ENCODE results near the gene KCNMB3.
"Not testable (repeated sequence)": the region's sequence is repeated elsewhere in the genome, so short reads cannot be mapped to it uniquely, and the experiment has no call there.

Gene KCNMB3

DNA sequence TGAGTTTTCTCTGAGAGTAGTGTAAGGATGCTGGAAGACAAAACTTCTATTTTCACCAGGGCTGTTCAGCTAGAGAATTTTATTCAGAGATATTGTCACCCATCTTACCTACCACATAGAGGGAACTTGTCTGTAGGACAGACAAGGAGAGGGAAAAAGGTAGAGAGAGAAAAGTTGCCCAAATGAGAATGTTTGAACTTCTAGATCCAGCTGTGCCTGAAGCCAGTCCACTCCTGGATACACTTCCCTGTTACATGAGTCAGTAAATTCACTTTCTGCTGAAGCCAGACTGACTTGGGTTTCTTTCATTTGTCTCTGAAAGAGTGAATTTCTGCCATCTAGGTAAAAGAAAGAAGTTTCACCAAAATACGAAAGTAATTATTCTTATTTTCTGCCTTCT is 27.2 kb upstream of the KCNMB3 start:
- Histone ChIP-seq H3K4me1 (ENCODE audit: control insufficient read depth, low read depth, low read length) (peaks cover 3% of the 10 kb centered on the region), H3K36me3 (ENCODE audit: control insufficient read depth, low read depth, low read length) (no peaks in the 10 kb centered on the region), H3K9me3 (ENCODE audit: control insufficient read depth, low read depth, low read length) (no peaks in the 10 kb centered on the region), H3K27me3 (ENCODE audit: control insufficient read depth, insufficient read depth, low read length) (no peaks in the 10 kb centered on the region), H3K4me3 (ENCODE audit: low read length) (no peak overlapping the region), H3K9ac (ENCODE audit: low read length) (no peak overlapping the region), H3K27ac (ENCODE audit: low read length) (no peak overlapping the region)

DNA sequence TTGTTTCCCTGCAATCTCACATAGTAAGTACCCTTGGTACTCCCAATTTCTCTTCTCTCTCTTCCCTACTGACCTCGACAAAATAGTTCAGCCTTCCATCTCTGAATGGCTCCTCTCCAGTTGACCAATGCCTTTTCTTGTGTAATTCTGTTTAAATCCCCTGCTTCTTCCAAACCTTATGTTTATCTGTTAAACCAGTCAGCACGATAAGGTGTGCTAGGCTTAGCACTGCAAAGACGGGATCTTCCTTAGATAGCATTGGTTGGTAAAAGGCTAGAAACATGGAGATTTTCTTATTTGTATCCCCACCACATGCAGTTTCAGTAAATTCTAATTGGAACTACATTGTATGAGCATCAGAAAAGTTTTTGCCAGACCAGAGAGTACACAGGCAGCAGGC is 25.8 kb upstream of the KCNMB3 start:
- H3K27ac ChIP-seq (ENCODE audit: low read length) = no peak overlapping the region
- H3K9me3 ChIP-seq (ENCODE audit: control insufficient read depth, low read depth, low read length) = no peaks in the 10 kb centered on the region

DNA sequence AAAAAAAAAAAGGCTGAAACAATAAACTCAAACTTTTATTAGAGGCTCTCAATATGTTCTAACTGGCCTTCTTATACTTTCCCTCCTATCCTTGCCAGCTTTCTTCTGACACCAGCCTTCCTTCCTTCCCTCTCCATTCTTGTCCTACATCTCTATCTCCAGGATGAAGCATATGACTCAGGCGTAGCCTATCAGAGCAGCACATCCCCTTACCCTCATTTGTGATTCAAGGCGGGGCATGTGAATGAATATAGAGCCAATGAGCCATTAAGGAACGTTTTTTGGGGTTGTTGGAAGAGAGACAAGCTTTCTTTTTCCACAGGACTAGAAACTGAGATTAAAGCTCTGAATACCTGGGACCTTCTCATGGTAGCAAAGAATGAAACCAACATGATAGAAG is 25.1 kb upstream of the KCNMB3 start:
- H3K4me3 ChIP-seq (ENCODE audit: low read length) = no peak overlapping the region
- H3K36me3 ChIP-seq (ENCODE audit: control insufficient read depth, low read depth, low read length) = no peaks in the 10 kb centered on the region
- H3K9me3 ChIP-seq (ENCODE audit: control insufficient read depth, low read depth, low read length) = no peaks in the 10 kb centered on the region
- H3K27me3 ChIP-seq (ENCODE audit: control insufficient read depth, insufficient read depth, low read length) = no peaks in the 10 kb centered on the region
- no peak overlapping the region for H3K27ac ChIP-seq (ENCODE audit: low read length)
- H3K4me1 ChIP-seq (ENCODE audit: control insufficient read depth, low read depth, low read length) = peaks cover 3% of the 10 kb centered on the region
- H3K9ac ChIP-seq (ENCODE audit: low read length) = no peak overlapping the region

More for the DNA sequence above, 25.8 kb upstream of the KCNMB3 start:
- Histone ChIP-seq H3K4me3 (ENCODE audit: low read length) (no peak overlapping the region), H3K36me3 (ENCODE audit: control insufficient read depth, low read depth, low read length) (no peaks in the 10 kb centered on the region), H3K4me1 (ENCODE audit: control insufficient read depth, low read depth, low read length) (peaks cover 3% of the 10 kb centered on the region), H3K27me3 (ENCODE audit: control insufficient read depth, insufficient read depth, low read length) (no peaks in the 10 kb centered on the region), H3K9ac (ENCODE audit: low read length) (no peak overlapping the region)

DNA sequence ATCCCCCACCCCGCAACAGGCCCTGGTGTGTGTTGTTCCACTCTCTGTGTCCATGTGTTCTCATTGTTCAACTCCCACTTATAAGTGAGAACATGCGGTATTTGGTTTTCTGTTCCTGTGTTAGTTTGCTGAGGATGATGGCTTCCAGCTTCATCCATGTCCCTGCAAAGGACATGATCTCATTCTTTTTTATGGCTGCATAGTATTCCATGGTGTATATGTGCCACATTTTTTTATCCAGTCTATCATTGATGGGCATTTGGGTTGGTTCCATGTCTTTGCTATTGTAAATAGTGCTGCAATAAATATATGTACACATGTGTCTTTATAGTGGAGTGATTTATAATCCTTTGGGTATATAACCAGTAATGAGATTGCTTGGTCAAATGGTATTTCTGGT is 23.5 kb upstream of the KCNMB3 start:
- not testable (repeated sequence) for H3K9ac ChIP-seq (ENCODE audit: low read length); H3K9me3 ChIP-seq (ENCODE audit: control insufficient read depth, low read depth, low read length); H3K4me3 ChIP-seq (ENCODE audit: low read length); H3K36me3 ChIP-seq (ENCODE audit: control insufficient read depth, low read depth, low read length); H3K4me1 ChIP-seq (ENCODE audit: control insufficient read depth, low read depth, low read length); H3K27me3 ChIP-seq (ENCODE audit: control insufficient read depth, insufficient read depth, low read length); H3K27ac ChIP-seq (ENCODE audit: low read length)

DNA sequence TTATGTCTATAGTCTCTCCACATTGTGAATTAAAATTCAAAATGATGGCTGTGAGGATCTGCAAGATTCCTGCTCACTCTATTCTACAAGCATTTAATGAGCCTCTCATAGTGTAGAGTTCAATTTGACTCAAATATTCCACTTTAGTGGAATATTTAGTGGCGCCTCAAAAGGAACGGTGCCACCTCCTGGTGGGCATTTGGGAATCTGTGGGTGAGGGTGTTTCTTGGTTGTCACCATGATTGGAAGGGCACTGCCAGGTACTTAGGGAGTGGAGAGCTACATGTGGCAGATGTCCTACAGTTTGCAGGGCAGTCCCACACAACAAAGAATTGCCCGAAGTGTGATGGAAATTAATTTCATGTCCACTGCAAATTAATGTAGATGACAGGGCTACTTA is 21.5 kb upstream of the KCNMB3 start:
- Histone ChIP-seq H3K27ac (ENCODE audit: low read length) (no peak overlapping the region), H3K9ac (ENCODE audit: low read length) (no peak overlapping the region), H3K9me3 (ENCODE audit: control insufficient read depth, low read depth, low read length) (no peaks in the 10 kb centered on the region), H3K36me3 (ENCODE audit: control insufficient read depth, low read depth, low read length) (no peaks in the 10 kb centered on the region), H3K4me1 (ENCODE audit: control insufficient read depth, low read depth, low read length) (no peaks in the 10 kb centered on the region), H3K27me3 (ENCODE audit: control insufficient read depth, insufficient read depth, low read length) (no peaks in the 10 kb centered on the region), H3K4me3 (ENCODE audit: low read length) (no peak overlapping the region)

DNA sequence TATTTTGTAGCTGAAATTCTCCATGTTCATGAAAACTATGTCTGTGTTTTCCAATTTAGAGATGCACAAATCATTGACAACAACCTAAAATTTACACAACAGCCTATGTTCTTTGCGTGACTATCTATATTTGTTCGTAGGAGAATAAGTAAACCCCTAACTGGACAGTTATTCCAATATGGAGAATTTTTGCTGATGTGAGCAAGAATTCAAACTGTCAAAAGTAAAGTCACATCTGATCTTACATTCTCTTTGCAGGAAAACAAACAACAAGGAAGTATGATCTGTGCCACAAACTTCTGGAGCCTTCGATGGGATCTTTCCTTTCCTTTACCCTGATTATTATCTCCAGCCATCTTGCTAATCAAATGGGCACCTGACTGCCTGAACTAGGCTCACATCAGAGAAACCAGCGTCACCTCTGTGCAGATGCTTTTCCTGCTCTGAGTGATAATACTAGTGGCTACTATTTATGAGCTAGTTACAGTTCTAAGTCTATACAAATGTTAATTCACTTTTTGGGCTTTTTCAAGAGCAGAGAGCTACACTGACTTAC is 18.3 kb upstream of the KCNMB3 start:
- Histone ChIP-seq H3K27me3 (ENCODE audit: control insufficient read depth, insufficient read depth, low read length) (no peaks in the 10 kb centered on the region), H3K36me3 (ENCODE audit: control insufficient read depth, low read depth, low read length) (no peaks in the 10 kb centered on the region), H3K27ac (ENCODE audit: low read length) (no peak overlapping the region), H3K9ac (ENCODE audit: low read length) (no peak overlapping the region), H3K9me3 (ENCODE audit: control insufficient read depth, low read depth, low read length) (no peaks in the 10 kb centered on the region), H3K4me3 (ENCODE audit: low read length) (no peak overlapping the region), H3K4me1 (ENCODE audit: control insufficient read depth, low read depth, low read length) (no peaks in the 10 kb centered on the region)

DNA sequence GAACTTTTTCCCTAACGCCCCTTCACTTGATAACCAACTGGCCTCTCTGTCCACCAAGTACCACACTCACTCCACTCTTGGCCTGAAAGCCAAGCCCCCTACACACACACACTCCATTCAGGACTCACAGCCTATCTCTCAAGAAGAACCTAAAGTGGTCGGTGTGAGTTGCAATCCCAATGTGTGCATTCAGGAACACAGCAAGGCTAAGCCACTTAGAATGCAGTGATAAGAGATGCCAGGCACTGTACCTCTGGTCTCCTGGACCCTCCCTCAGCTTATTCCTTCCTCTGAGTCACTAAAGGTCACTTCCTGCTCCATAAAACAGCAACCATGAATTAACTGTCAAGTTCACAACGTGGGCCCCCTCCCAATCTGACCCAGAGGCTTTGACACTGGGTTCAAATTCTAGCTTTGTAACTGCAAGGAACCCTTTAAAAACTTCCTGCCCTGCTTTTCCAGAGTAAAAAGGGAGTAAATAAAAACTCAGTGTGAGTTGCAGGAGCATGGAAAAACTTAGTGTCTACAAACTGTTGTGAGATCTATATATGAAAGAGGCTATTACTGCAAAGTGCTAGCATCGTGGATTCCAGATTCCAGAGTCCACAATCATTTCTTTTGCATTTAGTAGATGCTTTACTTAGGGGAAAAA is 17.6 kb upstream of the KCNMB3 start:
- Histone ChIP-seq H3K27ac (ENCODE audit: low read length) (no peak overlapping the region), H3K9ac (ENCODE audit: low read length) (no peak overlapping the region)

DNA sequence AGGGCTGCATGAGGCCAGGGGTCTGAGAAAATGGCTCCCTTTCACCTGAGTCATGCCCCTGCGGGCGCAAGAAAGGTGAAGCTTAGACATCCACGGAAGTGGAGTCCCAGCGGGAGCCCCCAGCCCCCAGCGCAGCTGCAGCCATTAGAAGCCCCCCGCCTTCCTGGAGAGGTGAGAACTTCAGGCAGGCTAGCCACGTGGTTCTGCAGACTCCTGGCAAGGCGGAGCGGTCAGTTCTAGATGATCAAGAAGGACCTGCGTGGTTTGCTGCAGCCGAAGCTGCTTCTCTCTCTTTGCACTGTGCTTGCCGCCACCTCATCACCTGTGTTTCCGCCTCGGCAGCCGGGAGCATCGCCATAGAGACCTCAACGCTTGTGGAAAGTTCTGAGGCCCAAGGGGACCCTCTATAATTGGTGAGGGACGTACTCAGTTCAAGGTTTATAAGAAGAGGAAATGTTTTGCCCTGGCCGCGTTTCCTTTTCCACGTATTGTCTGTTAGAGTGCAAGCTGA is 15.8 kb upstream of the KCNMB3 start:
- Histone ChIP-seq H3K9ac (ENCODE audit: low read length) (no peak overlapping the region), H3K9me3 (ENCODE audit: control insufficient read depth, low read depth, low read length) (no peaks in the 10 kb centered on the region), H3K36me3 (ENCODE audit: control insufficient read depth, low read depth, low read length) (no peaks in the 10 kb centered on the region), H3K4me1 (ENCODE audit: control insufficient read depth, low read depth, low read length) (peaks cover under 1% of the 10 kb centered on the region), H3K27ac (ENCODE audit: low read length) (no peak overlapping the region), H3K4me3 (ENCODE audit: low read length) (no peak overlapping the region), H3K27me3 (ENCODE audit: control insufficient read depth, insufficient read depth, low read length) (no peaks in the 10 kb centered on the region)

More for the DNA sequence above, 17.6 kb upstream of the KCNMB3 start:
- Histone ChIP-seq H3K27me3 (ENCODE audit: control insufficient read depth, insufficient read depth, low read length) (no peaks in the 10 kb centered on the region), H3K4me3 (ENCODE audit: low read length) (no peak overlapping the region), H3K4me1 (ENCODE audit: control insufficient read depth, low read depth, low read length) (no peaks in the 10 kb centered on the region), H3K9me3 (ENCODE audit: control insufficient read depth, low read depth, low read length) (no peaks in the 10 kb centered on the region), H3K36me3 (ENCODE audit: control insufficient read depth, low read depth, low read length) (no peaks in the 10 kb centered on the region)

DNA sequence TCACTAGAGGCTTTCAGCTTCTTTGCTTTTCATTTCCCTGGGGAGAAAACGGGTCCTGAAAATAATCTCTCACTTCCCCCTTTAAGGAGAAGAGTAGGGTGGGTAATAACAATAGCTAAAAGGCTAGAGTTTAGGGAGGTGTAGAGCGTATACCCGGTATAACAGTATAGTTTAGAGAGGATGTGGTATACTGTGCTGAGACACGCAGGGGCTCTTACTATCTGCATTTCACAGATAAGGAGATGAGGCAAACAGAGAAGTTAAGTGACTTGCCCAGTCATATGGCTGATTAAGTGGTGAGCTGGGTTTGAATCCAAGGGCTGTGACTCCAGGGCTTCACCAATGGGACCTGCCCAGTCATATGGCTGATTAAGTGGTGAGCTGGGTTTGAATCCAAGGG is 15.0 kb upstream of the KCNMB3 start:
- H3K4me3 ChIP-seq (ENCODE audit: low read length) = no peak overlapping the region
- H3K9ac ChIP-seq (ENCODE audit: low read length) = no peak overlapping the region
- H3K9me3 ChIP-seq (ENCODE audit: control insufficient read depth, low read depth, low read length) = no peaks in the 10 kb centered on the region
- no peaks in the 10 kb centered on the region for H3K36me3 ChIP-seq (ENCODE audit: control insufficient read depth, low read depth, low read length)
- peaks cover 1% of the 10 kb centered on the region for H3K27me3 ChIP-seq (ENCODE audit: control insufficient read depth, insufficient read depth, low read length)
- H3K4me1 ChIP-seq (ENCODE audit: control insufficient read depth, low read depth, low read length) = peaks cover 3% of the 10 kb centered on the region
- no peak overlapping the region for H3K27ac ChIP-seq (ENCODE audit: low read length)

DNA sequence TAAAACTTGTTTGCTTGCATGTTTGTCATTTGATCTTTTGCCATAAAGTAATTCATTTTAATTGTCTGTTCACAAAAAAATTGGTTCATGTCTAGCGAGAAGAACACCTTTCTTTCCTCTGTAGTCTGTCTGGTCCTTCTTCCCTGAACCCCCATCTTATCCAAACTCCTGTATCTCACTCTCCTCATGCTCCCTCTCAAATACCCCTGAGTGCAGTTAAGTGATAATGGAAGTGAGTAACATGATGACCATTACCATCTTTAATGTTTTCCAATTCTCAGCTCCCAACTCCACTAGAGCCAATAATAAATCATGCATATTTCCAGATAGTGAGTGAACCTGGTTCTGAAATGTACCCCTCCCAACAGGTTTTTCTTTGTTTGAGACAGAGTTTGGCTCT is 14.2 kb upstream of the KCNMB3 start:
- H3K27me3 ChIP-seq (ENCODE audit: control insufficient read depth, insufficient read depth, low read length) = peaks cover 7% of the 10 kb centered on the region
- no peak overlapping the region for H3K9ac ChIP-seq (ENCODE audit: low read length)
- peaks cover 3% of the 10 kb centered on the region for H3K4me1 ChIP-seq (ENCODE audit: control insufficient read depth, low read depth, low read length)
- no peaks in the 10 kb centered on the region for H3K9me3 ChIP-seq (ENCODE audit: control insufficient read depth, low read depth, low read length)
- no peak overlapping the region for H3K27ac ChIP-seq (ENCODE audit: low read length)
- H3K36me3 ChIP-seq (ENCODE audit: control insufficient read depth, low read depth, low read length) = no peaks in the 10 kb centered on the region
- H3K4me3 ChIP-seq (ENCODE audit: low read length) = no peak overlapping the region

DNA sequence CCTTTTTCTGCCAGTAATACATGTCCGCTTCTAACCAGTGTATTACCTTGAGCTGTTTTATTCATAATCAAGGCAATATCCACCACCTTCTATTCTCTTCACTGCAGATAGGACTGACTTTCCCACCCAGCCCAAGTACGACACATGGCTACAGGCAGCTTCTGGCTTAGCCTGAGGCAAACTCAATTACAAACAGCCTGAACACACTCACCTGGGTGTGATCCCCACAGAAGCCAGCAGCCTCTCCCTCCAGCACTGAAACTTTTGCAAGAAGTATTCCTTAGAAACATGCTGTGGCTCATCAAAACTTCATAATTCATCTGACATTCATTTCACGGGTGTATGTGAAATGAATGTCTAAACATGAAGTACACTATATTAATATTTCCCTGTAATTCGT is 13.5 kb upstream of the KCNMB3 start:
- H3K27ac ChIP-seq (ENCODE audit: low read length) = no peak overlapping the region
- no peak overlapping the region for H3K4me3 ChIP-seq (ENCODE audit: low read length)
- H3K9ac ChIP-seq (ENCODE audit: low read length) = no peak overlapping the region
- H3K4me1 ChIP-seq (ENCODE audit: control insufficient read depth, low read depth, low read length) = peaks cover 3% of the 10 kb centered on the region
- no peaks in the 10 kb centered on the region for H3K36me3 ChIP-seq (ENCODE audit: control insufficient read depth, low read depth, low read length)
- H3K9me3 ChIP-seq (ENCODE audit: control insufficient read depth, low read depth, low read length) = no peaks in the 10 kb centered on the region
- peaks cover 7% of the 10 kb centered on the region for H3K27me3 ChIP-seq (ENCODE audit: control insufficient read depth, insufficient read depth, low read length)

DNA sequence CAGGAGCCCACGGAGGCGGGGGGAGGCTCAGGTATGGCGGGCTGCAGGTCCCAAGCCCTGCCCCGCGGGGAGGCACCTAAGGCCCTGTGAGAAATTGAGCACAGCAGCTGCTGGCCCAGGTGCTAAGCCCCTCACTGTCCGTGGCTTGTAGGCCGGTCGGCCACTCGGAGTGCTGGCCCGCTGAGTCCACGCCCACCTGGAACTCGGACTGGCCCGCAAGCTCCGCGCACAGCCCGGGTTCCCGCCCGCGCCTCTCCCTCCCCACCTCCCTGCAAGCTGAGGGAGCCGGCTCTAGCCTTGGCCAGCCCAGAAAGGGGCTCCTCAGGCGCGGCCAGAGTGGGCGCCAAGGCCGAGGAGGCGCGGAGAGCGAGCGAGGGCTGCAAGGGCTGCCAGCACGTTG is 12.2 kb upstream of the KCNMB3 start:
- H3K9me3 ChIP-seq (ENCODE audit: control insufficient read depth, low read depth, low read length) = peaks cover 8% of the 10 kb centered on the region
- H3K4me1 ChIP-seq (ENCODE audit: control insufficient read depth, low read depth, low read length) = peaks cover 3% of the 10 kb centered on the region
- no peak overlapping the region for H3K4me3 ChIP-seq (ENCODE audit: low read length)
- no peak overlapping the region for H3K27ac ChIP-seq (ENCODE audit: low read length)
- no peak overlapping the region for H3K9ac ChIP-seq (ENCODE audit: low read length)
- H3K27me3 ChIP-seq (ENCODE audit: control insufficient read depth, insufficient read depth, low read length) = peaks cover 7% of the 10 kb centered on the region
- H3K36me3 ChIP-seq (ENCODE audit: control insufficient read depth, low read depth, low read length) = no peaks in the 10 kb centered on the region
